ENCODE results near the gene TSN.

DNA sequence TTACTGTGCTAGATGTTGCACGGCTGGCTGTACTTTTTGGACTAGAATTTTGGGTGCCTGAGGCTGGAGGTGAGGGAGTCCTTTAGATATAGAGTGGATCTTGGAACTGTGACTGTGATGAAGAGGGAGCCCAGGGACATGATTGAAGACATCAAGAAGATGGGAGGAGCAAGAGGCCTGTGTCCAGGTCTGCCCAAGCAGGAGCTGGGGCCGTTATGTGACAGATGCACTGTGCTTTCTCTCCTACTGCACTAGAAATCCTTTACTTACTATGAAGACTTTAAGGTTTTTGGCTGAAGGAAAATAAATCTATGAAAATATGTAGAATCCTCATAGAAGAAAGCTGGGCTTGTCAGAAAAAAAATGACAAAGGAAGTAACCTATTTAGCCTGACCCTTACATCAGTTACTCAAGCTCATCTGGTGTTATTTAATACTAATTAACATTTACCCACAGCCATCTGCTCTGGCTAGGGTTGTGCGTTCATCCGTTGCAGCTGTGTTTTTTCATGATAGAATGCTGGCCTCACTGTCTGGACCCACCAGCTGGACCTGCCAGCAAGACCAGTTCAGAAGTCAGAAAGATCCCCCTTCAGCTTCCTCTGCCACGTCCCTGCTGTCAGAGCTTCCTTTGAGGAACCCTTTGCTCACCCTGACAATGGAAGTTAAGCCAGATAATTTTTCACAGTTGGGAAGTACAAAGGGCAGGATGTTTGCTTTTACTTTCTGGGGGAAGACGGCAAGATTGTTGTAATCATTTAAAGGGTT lies 16.7 kb downstream of the TSN start:
- TF ChIP-seq, protein P1, sequence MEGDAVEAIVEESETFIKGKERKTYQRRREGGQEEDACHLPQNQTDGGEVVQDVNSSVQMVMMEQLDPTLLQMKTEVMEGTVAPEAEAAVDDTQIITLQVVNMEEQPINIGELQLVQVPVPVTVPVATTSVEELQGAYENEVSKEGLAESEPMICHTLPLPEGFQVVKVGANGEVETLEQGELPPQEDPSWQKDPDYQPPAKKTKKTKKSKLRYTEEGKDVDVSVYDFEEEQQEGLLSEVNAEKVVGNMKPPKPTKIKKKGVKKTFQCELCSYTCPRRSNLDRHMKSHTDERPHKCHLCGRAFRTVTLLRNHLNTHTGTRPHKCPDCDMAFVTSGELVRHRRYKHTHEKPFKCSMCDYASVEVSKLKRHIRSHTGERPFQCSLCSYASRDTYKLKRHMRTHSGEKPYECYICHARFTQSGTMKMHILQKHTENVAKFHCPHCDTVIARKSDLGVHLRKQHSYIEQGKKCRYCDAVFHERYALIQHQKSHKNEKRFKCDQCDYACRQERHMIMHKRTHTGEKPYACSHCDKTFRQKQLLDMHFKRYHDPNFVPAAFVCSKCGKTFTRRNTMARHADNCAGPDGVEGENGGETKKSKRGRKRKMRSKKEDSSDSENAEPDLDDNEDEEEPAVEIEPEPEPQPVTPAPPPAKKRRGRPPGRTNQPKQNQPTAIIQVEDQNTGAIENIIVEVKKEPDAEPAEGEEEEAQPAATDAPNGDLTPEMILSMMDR (optimal IDR thresholded peaks at IDR 0.05 in 1 of 3, IDR thresholded peaks at IDR 0.05 in 1 of 3, conservative IDR thresholded peaks at IDR 0.05 in 1 of 3; ENCODE audit: extremely low read depth in 1 of 3, insufficient read depth in 2 of 3, low read length in 3 of 3) = no peak
- no peak for TF ChIP-seq EZH2 (IDR thresholded peaks at IDR 0.05; ENCODE audit: low read length)

Measured in keratinocyte (primary cell).